Loucy (cell line): ENCODE measurements around the gene GARIN5A.

Experiments used
- EZH2phosphoT487 ChIP-seq: fragments of 200-600 bp; IDR thresholded peaks from 2 replicates; pipeline ENCODE4 v1.6.1; 2018; ENCODE audit warnings: antibody characterized with exemption, mild to moderate bottlenecking, moderate library complexity, borderline replicate concordance
- TF ChIP-seq, protein P1 (sequence below): fragments of 200-600 bp; sonication (generic); conservative IDR thresholded peaks from 2 replicates; pipeline ENCODE4 v1.5.1; 2014; ENCODE audit warnings: mild to moderate bottlenecking, antibody characterized with exemption, low read length

DNA sequence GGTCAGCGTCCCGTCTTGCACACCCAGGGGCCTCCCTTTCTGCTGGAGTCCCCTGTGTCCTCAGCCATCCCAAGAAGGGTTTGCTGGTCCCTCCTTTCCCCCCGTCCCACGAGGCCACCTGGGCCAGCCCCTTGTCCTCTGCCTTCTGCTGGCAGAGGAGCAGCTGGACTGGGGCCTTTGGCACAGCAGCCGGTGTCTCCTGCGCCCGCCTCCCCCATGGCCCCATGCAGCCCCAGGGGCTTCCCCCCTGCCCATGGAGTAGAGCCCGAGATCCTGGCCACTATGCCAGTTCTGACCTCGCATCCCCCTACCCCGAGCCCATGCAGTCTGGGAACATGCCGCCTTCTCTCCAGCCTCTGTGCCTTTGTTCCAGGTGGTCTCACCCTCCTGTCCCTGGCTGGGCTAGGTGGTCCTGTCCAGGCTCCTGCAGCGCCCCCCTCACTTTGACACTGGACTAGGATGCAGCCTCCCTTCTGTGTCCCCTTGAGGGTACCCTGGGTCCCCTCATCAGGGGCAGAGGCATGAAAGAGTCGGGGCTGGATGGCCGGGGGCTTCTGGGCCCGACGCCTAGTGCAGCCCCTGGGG lies 5.7 kb upstream of the GARIN5A start:
- TF ChIP-seq, protein P1, sequence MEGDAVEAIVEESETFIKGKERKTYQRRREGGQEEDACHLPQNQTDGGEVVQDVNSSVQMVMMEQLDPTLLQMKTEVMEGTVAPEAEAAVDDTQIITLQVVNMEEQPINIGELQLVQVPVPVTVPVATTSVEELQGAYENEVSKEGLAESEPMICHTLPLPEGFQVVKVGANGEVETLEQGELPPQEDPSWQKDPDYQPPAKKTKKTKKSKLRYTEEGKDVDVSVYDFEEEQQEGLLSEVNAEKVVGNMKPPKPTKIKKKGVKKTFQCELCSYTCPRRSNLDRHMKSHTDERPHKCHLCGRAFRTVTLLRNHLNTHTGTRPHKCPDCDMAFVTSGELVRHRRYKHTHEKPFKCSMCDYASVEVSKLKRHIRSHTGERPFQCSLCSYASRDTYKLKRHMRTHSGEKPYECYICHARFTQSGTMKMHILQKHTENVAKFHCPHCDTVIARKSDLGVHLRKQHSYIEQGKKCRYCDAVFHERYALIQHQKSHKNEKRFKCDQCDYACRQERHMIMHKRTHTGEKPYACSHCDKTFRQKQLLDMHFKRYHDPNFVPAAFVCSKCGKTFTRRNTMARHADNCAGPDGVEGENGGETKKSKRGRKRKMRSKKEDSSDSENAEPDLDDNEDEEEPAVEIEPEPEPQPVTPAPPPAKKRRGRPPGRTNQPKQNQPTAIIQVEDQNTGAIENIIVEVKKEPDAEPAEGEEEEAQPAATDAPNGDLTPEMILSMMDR = no peak
- TF ChIP-seq EZH2phosphoT487 = no peak
